ENCODE data around the gene JPT2.

Gene JPT2

GRCh38 chr16:1734816-1735215 lies 56.7 kb downstream of the JPT2 start:
- no peak for DNase-seq (ENCODE audit: low spot score)

GRCh38 chr16:1740234-1740633 lies 62.2 kb downstream of the JPT2 start:
- no peak for DNase-seq (ENCODE audit: low spot score)

GRCh38 chr16:1740781-1741490 lies 62.9 kb downstream of the JPT2 start:
- DNase-seq (ENCODE audit: low spot score) = no peak

GRCh38 chr16:1741553-1742165 lies 63.6 kb downstream of the JPT2 start:
- no peak for DNase-seq (ENCODE audit: low spot score)

- peak; percentile 10 for DNase-seq (ENCODE audit: low spot score)
These were observed 65.6 kb downstream of the JPT2 start for GRCh38 chr16:1743376-1744337.

- DNase-seq (ENCODE audit: low spot score) = peak; percentile 37
These were observed 66.3 kb downstream of the JPT2 start for GRCh38 chr16:1744338-1744840.

GRCh38 chr16:1745181-1745899 lies 67.3 kb downstream of the JPT2 start:
- DNase-seq (ENCODE audit: low spot score) = peak; percentile 12

- DNase-seq (ENCODE audit: low spot score) = peak; percentile 21
These were observed 68.0 kb downstream of the JPT2 start for GRCh38 chr16:1745900-1746692.

- peak; percentile 12 for DNase-seq (ENCODE audit: low spot score)
These were observed 68.7 kb downstream of the JPT2 start for GRCh38 chr16:1746693-1747195.

- no peak for DNase-seq (ENCODE audit: low spot score)
These were observed 69.9 kb downstream of the JPT2 start for GRCh38 chr16:1747934-1748333.

- no peak for DNase-seq (ENCODE audit: low spot score)
These were observed 71.4 kb downstream of the JPT2 start for GRCh38 chr16:1749152-1750117.

Data from iPS-NIHi11 (cell line).